Stomach (tissue), 9 donors: ENCODE data around the gene PAQR5. TPM values are rescaled to one million over a fixed set of nuclear protein-coding genes. Genes with fewer than 3 reads are reported as not detected.
A peak's percentile ranks its signal among the peaks of the same experiment; 100 is the strongest.

Experiments used
- DNase-seq, 2 donors: peaks; one replicate each; pipeline versions ENCODE4 v3.0.0 to v3.0.0-alpha.2; 2013 to 2019
- H3K27ac ChIP-seq, 5 donors: fragments of 200-600 bp in 4 of 5; sonication (generic) in 4 of 5; one replicate each; pipeline ENCODE4 v1.5.1; 2013 to 2019; ENCODE audit warnings: mild to moderate bottlenecking in 1 of 5, moderate library complexity in 1 of 5
- H3K27me3 ChIP-seq, 3 donors: fragments of 200-600 bp; sonication (generic); one replicate each; pipeline ENCODE4 v1.5.1; 2017 to 2019; ENCODE audit warnings: mixed run types in 1 of 3
- H3K36me3 ChIP-seq, 4 donors: fragments of 200-600 bp; sonication (generic); 1 replicate in 3 of 4; 2 replicates in 1 of 4; pipeline ENCODE4 v1.5.1; 2016 to 2019
- H3K4me1 ChIP-seq, 4 donors: fragments of 200-600 bp; sonication (generic); one replicate each; pipeline ENCODE4 v1.5.1; 2016 to 2019
- H3K4me3 ChIP-seq, 4 donors: fragments of 200-600 bp; sonication (generic) in 3 of 4; one replicate each; pipeline ENCODE4 v1.5.1; 2016 to 2019; ENCODE audit warnings: mild to moderate bottlenecking in 1 of 4
- H3K9me3 ChIP-seq, 4 donors: fragments of 200-600 bp; sonication (generic); one replicate each; pipeline ENCODE4 v1.5.1; 2016 to 2019
- CTCF ChIP-seq, 7 experiments: fragments of 450-650 bp in 4 of 7; fragments of 200-600 bp in 3 of 7; sonication (generic) in 3 of 7; IDR thresholded peaks; one replicate each; pipeline ENCODE4 v1.5.1; 2016 to 2019; ENCODE audit warnings: antibody characterized with exemption in 7 of 7, control low read depth in 2 of 7, mild to moderate bottlenecking in 1 of 7
- EP300 ChIP-seq: sonication (generic); formaldehyde crosslinking; IDR thresholded peaks from one replicate; pipeline ENCODE4 v1.6.1; 2017; ENCODE audit warnings: antibody characterized with exemption
- POLR2A ChIP-seq, 4 donors: fragments of 450-650 bp; IDR thresholded peaks; one replicate each; pipeline ENCODE4 v1.6.1; 2016; ENCODE audit warnings: antibody characterized with exemption in 4 of 4, control low read depth in 2 of 4, mild to moderate bottlenecking in 1 of 4, moderate library complexity in 1 of 4
- POLR2AphosphoS5 ChIP-seq, 3 donors: sonication (generic); formaldehyde crosslinking; IDR thresholded peaks; one replicate each; pipeline ENCODE4 v1.6.1; 2016; ENCODE audit warnings: antibody characterized with exemption in 3 of 3
- WGBS, 5 donors: extraction: QIAGEN DNeasy Blood & Tissue Kit in 3 of 5; methylation state at CpG; one replicate each; pipeline versions ENCODE4 v1.1.5 to v1.1.7; 2013 to 2018; 5-methylcytosine and 5-hydroxymethylcytosine counted together
- intact Hi-C: fragments of 100-400 bp; cut with DNase I; formaldehyde crosslinking; loops from one replicate; pipeline ENCODE4 v1.15.1; 2023; ENCODE audit warnings: low total_unique reads
- polyA plus RNA-seq, 3 donors: library from polyadenylated mRNA; stranded (reverse); fragments of 200-250 nt; gene quantifications; one replicate each; pipeline ENCODE4 v1.2.3, GENCODE V29; 2013
- total RNA-seq, 5 donors: library from RNA; depleted of rRNA; stranded (reverse); fragments of >200 nt; gene quantifications; one replicate each; pipeline versions ENCODE4 v1.1.0 to v1.2.3, GENCODE V29; 2014 to 2016
- donor health status: healthy with polysubstance abuse.
- donor health status: Bipolar disorder and iron deficiency.
- donor health status: healthy.

Gene PAQR5
- total and polyA plus RNA-seq, 8 donors: 3.6 to 37.9 (median 7.5) TPM; not detected in 1

GRCh38 chr15:69405110-69405509 is 106.4 kb downstream of the PAQR5 start:
- H3K4me1 ChIP-seq: no peaks in the 10 kb centered on the region
- no peak for TF ChIP-seq POLR2A (IDR thresholded peaks at IDR 0.05)
- TF ChIP-seq EP300: no peak
- TF ChIP-seq POLR2AphosphoS5 (IDR thresholded peaks at IDR 0.05): no peak
- TF ChIP-seq CTCF (IDR thresholded peaks at IDR 0.05): no peak

GRCh38 chr15:69407719-69408400 is 109.1 kb downstream of the PAQR5 start:
- no peak overlapping the region for H3K4me3 ChIP-seq
- H3K4me1 ChIP-seq: no peaks in the 10 kb centered on the region
- TF ChIP-seq POLR2AphosphoS5 (IDR thresholded peaks at IDR 0.05): no peak
- TF ChIP-seq POLR2A (IDR thresholded peaks at IDR 0.05): no peak
- no peak for TF ChIP-seq CTCF (IDR thresholded peaks at IDR 0.05)
- TF ChIP-seq EP300: no peak
- no peak overlapping the region for H3K27ac ChIP-seq
- no peaks in the 10 kb centered on the region for H3K9me3 ChIP-seq
- H3K36me3 ChIP-seq: no peaks in the 10 kb centered on the region
- no peaks in the 10 kb centered on the region for H3K27me3 ChIP-seq
- intact Hi-C loops: no loop called here
- no peak for DNase-seq
- 88 to 93% (median 90%) methylated on average over 3 of the region's 3 CpGs for WGBS, 5 donors

More at GRCh38 chr15:69405110-69405509, 106.4 kb downstream of the PAQR5 start:
- no peak for DNase-seq
- Histone ChIP-seq H3K9me3 (no peaks in the 10 kb centered on the region), H3K36me3 (peaks cover 0 to under 1% (median 0%) of the 10 kb centered on the region in 4 donors), H3K4me3 (no peak overlapping the region), H3K27ac (no peak overlapping the region), H3K27me3 (no peaks in the 10 kb centered on the region)
- intact Hi-C loops: no loop called here
- 60 to 63% (median 62%) methylated on average over 3 of the region's 3 CpGs for WGBS, 5 donors

GRCh38 chr15:69408841-69409240 is 110.1 kb downstream of the PAQR5 start:
- H3K4me1 ChIP-seq: peaks cover 2 to 8% (median 5%) of the 10 kb centered on the region in 4 donors
- WGBS, 5 donors: 65 to 78% (median 74%) methylated on average over 3 of the region's 3 CpGs
- intact Hi-C loops: no loop called here
- no peaks in the 10 kb centered on the region for H3K36me3 ChIP-seq
- no peak for TF ChIP-seq POLR2AphosphoS5 (IDR thresholded peaks at IDR 0.05)
- TF ChIP-seq EP300: no peak
- no peak for TF ChIP-seq POLR2A (IDR thresholded peaks at IDR 0.05)
- TF ChIP-seq CTCF (IDR thresholded peaks at IDR 0.05): no peak
- no peak overlapping the region for H3K27ac ChIP-seq
- no peaks in the 10 kb centered on the region for H3K27me3 ChIP-seq
- H3K4me3 ChIP-seq: no peak overlapping the region
- H3K9me3 ChIP-seq: no peaks in the 10 kb centered on the region
- no peak for DNase-seq

GRCh38 chr15:69410248-69410874 is 111.6 kb downstream of the PAQR5 start:
- TF ChIP-seq CTCF (IDR thresholded peaks at IDR 0.05) (peak in 1 of 7 experiments; percentile 9), POLR2A (IDR thresholded peaks at IDR 0.05) (no peak), POLR2AphosphoS5 (IDR thresholded peaks at IDR 0.05) (no peak), EP300 (no peak)
- intact Hi-C loops: no loop called here

More at GRCh38 chr15:69410248-69410874, 111.6 kb downstream of the PAQR5 start:
- no peak overlapping the region for H3K27ac ChIP-seq
- 50 to 57% (median 55%) methylated on average over 9 of the region's 9 CpGs for WGBS, 5 donors
- H3K27me3 ChIP-seq: no peaks in the 10 kb centered on the region
- no peak overlapping the region for H3K4me3 ChIP-seq
- peaks cover 11 to 20% (median 17%) of the 10 kb centered on the region in 4 donors for H3K4me1 ChIP-seq
- H3K36me3 ChIP-seq: no peaks in the 10 kb centered on the region
- H3K9me3 ChIP-seq: no peaks in the 10 kb centered on the region
- peak in 1 of 2 donors; percentile 53 for DNase-seq
